GM18526 (cell line): ENCODE results near the gene PPP3R2.

Experiments
- POLR2A ChIP-seq: IDR thresholded peaks from 3 replicates; pipeline ENCODE4 v1.6.1; 2011; ENCODE audit not compliant: insufficient read length; ENCODE audit errors: extremely low read depth

Gene PPP3R2

DNA sequence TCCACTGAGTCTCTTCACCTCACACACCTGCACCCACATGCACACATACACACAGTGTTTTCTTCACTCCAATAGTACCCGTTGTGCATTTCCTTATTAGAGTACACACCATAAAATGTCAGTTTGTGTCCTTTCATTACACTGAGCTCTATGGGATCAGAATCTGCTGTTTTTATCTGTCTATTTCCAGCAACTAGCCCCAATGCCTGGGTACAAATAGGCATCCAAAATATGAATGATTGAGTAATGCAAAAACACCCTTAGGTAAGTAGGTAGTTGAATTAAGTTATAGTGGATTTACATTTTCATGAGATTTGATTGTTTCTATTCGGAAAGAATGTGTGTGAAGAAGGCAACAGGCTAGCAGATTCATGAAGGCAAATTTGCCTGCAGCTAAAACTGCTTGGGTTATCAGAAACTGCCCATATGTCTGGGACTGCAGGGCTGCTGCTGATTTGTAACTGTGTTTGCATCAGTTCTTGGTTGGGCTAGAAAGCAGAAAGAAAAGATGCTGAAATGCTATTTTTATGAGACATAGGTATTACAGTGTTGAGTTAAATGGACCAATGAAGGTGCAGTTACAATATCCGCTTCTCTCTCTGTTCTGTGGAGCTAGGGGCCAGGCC lies 26.9 kb downstream of the PPP3R2 start:
- no peak for TF ChIP-seq POLR2A

GRCh38 chr9:101566904-101567724 lies 27.7 kb downstream of the PPP3R2 start:
- no peak for TF ChIP-seq POLR2A

- TF ChIP-seq POLR2A = no peak
Measured at GRCh38 chr9:101564252-101564651, 30.5 kb downstream of the PPP3R2 start.

GRCh38 chr9:101562966-101563365 lies 31.8 kb downstream of the PPP3R2 start:
- TF ChIP-seq POLR2A = no peak

- TF ChIP-seq POLR2A = no peak
Measured at GRCh38 chr9:101561740-101562139, 33.0 kb downstream of the PPP3R2 start.

- no peak for TF ChIP-seq POLR2A
Measured at GRCh38 chr9:101543098-101543735, 51.6 kb downstream of the PPP3R2 start.
